Measurements from ENCODE around the gene SLC39A11.

- no peak for TF ChIP-seq CTCF (IDR thresholded peaks at IDR 0.05)
- TF ChIP-seq REST (IDR thresholded peaks at IDR 0.05; ENCODE audit: insufficient read depth in 1 of 2, low read depth in 2 of 2, low read length in 1 of 2): no peak
- TF ChIP-seq TCF7L2 (IDR thresholded peaks at IDR 0.05; ENCODE audit: low read depth, low read length): no peak
- TF ChIP-seq POLR2AphosphoS5 (IDR thresholded peaks at IDR 0.05; ENCODE audit: low read depth, low read length): no peak
Observed at GRCh38 chr17:72886622-72887021, 205.9 kb downstream of the SLC39A11 start.

Data from Panc1 (cell line).